ENCODE measurements around the gene USH1G. TPM values are rescaled to one million over a fixed set of nuclear protein-coding genes. Genes with fewer than 3 reads are reported as not detected.

USH1G gene
- total and polyA plus RNA-seq, 8 donors, result 0.06 to 0.13 (median 0.12) TPM; not detected in 3

- ATAC-seq (no peak), DNase-seq (no peak)
- Histone ChIP-seq H3K9me3 (no peaks in the 10 kb centered on the region), H3K4me1 (no peaks in the 10 kb centered on the region), H3K36me3 (no peaks in the 10 kb centered on the region), H3K27me3 (peaks cover 2 to 63% of the 10 kb centered on the region in 2 donors), H3K4me3 (no peak overlapping the region), H3K27ac (no peak overlapping the region)
- intact Hi-C loops (cut with DNase I), result no loop called here
- TF ChIP-seq, protein P1, sequence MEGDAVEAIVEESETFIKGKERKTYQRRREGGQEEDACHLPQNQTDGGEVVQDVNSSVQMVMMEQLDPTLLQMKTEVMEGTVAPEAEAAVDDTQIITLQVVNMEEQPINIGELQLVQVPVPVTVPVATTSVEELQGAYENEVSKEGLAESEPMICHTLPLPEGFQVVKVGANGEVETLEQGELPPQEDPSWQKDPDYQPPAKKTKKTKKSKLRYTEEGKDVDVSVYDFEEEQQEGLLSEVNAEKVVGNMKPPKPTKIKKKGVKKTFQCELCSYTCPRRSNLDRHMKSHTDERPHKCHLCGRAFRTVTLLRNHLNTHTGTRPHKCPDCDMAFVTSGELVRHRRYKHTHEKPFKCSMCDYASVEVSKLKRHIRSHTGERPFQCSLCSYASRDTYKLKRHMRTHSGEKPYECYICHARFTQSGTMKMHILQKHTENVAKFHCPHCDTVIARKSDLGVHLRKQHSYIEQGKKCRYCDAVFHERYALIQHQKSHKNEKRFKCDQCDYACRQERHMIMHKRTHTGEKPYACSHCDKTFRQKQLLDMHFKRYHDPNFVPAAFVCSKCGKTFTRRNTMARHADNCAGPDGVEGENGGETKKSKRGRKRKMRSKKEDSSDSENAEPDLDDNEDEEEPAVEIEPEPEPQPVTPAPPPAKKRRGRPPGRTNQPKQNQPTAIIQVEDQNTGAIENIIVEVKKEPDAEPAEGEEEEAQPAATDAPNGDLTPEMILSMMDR (IDR thresholded peaks at IDR 0.05), result no peak
Measured at GRCh38 chr17:74943808-74944522, 20.9 kb upstream of the USH1G start.

GRCh38 chr17:74941128-74941725 is 18.2 kb upstream of the USH1G start:
- Histone ChIP-seq H3K4me1 (no peaks in the 10 kb centered on the region), H3K9me3 (no peaks in the 10 kb centered on the region), H3K4me3 (no peak overlapping the region), H3K36me3 (no peaks in the 10 kb centered on the region), H3K27ac (no peak overlapping the region), H3K27me3 (peaks cover 26 to 82% of the 10 kb centered on the region in 2 donors)
- ATAC-seq (no peak), DNase-seq (no peak)
- TF ChIP-seq, protein P1 (IDR thresholded peaks at IDR 0.05), result no peak
- intact Hi-C loops (cut with DNase I), result no loop called here

GRCh38 chr17:74939534-74939933 is 16.5 kb upstream of the USH1G start:
- no peak overlapping the region for H3K4me3 ChIP-seq
- H3K27ac ChIP-seq, result no peak overlapping the region
- DNase-seq, result no peak
- H3K9me3 ChIP-seq, result no peaks in the 10 kb centered on the region
- H3K27me3 ChIP-seq, result peaks cover 43 to 83% of the 10 kb centered on the region in 2 donors
- intact Hi-C loops (cut with DNase I), result no loop called here
- peaks cover 0 to 3% of the 10 kb centered on the region in 2 donors for H3K4me1 ChIP-seq
- no peak for ATAC-seq
- H3K36me3 ChIP-seq, result no peaks in the 10 kb centered on the region
- TF ChIP-seq, protein P1 (IDR thresholded peaks at IDR 0.05), result no peak

DNA sequence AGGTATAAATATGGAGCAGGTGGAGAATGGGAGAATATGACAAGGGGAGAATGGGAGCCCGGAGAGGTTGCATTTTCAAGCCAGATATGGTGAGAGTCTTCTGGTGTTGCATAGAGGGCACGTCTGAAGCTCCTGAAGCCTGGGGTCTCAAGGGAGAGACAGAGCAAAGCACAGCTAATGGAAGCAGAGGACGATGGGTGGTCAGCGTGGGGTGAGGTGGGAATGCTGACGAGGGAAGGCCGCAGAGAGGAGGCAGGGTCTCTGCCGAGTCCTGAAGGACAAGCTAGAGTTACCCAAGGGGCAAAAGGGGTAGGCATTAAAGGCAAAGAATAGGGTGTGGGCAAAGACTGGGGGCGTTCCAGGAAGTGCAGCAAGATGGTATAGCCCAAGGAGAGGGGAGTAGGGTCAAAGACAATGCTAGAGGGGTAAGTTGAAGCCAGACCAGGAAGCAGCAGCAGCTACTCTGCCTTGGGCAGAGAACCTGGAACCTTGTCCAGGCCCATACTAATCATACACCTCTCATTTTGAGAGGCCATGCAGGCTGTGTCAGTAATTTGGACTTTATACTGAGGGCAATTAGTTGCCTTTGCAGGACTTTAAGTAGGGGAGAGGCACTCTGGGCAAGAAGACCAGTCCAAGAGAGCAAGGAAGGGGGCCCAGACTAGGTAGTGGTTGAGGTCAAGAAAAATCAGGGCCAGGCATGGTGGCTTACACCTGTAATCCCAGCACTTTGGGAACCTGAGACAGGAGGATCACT is 15.3 kb upstream of the USH1G start:
- Histone ChIP-seq H3K27me3 (peaks cover 46 to 85% of the 10 kb centered on the region in 2 donors), H3K4me3 (no peak overlapping the region), H3K36me3 (no peaks in the 10 kb centered on the region), H3K4me1 (peaks cover 0 to 3% of the 10 kb centered on the region in 2 donors), H3K27ac (no peak overlapping the region), H3K9me3 (no peaks in the 10 kb centered on the region)
- TF ChIP-seq, protein P1 (IDR thresholded peaks at IDR 0.05), result no peak
- DNase-seq (no peak), ATAC-seq (no peak)
- intact Hi-C loops (cut with DNase I), result no loop called here

All from left lung (tissue), 10 donors.